ENCODE data around the gene CACNA1B. TPM values are rescaled to one million over a fixed set of nuclear protein-coding genes. Genes with fewer than 3 reads are reported as not detected.
"Not testable (repeated sequence)": the region's sequence is repeated elsewhere in the genome, so short reads cannot be mapped to it uniquely, and the experiment has no call there.

The CACNA1B gene
- total RNA-seq, 1 experiment from 2014 or later, result 0.34 TPM

DNA sequence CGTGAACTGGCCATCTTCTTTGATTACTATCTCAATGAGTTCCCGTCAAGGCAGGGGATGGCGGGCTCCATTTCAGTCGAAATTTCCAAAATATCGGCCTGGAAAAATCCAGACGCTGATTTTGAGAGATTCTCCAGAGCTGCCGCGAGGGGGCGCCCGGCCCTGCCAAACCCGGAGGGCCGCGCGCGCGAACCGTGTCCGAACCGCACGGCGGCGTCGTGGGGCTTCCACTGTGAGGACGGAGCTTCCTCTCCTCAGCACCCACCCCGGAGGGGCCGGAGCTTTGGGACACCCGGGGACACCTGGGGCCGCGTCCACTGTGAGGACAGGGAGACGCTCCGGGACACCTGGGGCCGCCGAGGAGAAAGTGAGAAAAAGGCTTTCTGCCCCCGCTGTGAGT lies 270.0 kb downstream of the CACNA1B start:
- intact Hi-C loops (cut with micrococcal nuclease; ENCODE audit: unreplicated experiment), result not testable (repeated sequence)

DNA sequence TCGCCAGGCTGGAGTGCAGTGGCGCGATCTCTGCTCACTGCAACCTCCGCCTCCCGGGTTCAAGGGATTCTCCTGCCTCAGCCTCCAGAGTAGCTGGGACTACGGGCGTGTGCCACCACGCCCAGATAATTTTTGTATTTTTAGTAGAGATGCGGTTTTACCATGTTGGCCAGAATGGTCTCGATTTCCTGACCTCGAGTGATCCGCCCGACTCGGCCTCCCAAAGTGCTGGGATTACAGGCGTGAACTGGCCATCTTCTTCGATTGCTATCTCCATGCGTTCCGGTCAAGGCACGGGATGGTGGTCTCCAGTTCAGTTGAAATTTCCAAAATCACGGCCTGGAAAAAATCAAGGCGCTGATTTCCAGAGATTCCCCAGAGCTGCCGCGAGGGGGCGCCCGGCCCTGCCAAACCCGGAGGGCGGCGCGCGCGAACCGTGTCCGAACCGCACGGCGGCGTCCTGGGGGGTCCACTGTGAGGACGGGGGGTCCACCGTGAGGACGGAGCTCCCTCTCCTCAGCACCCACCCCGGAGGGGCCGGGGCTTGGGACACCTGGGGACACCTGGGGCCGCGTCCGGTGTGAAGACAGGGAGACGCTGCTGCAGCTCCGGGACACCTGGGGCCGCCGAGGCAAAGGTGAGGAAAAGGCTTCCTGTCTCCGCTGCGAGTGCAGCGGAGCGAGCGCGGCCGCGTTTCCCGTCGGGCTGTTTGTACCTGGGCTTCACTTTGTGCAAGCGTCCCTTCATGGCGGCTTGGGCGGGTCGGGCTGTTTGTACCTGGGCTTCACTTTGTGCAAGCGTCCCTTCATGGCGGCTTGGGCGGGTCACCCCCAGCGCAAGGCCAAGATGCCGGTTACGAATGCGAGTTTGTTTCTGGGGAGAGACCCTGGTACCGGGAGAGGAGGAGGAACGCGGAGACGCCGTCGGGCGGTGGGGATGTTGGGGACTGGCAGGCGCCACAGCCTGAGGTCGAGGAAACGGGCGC lies 272.4 kb downstream of the CACNA1B start:
- H3K4me1 ChIP-seq (ENCODE audit: insufficient read depth, low read length, poor library complexity, severe bottlenecking); DNase-seq (ENCODE audit: low spot score); H3K36me3 ChIP-seq (ENCODE audit: insufficient read depth, low read length, poor library complexity, severe bottlenecking); BruUV-seq (replicated peaks); intact Hi-C loops (cut with micrococcal nuclease; ENCODE audit: unreplicated experiment); H3K27me3 ChIP-seq (replicated peaks; ENCODE audit: insufficient read depth, low read depth, low read length, poor library complexity); H3K27ac ChIP-seq (ENCODE audit: low read depth, low read length, poor library complexity, severe bottlenecking); H3K9me3 ChIP-seq (ENCODE audit: low read depth, low read length, poor library complexity, severe bottlenecking); CTCF ChIA-PET; POLR2A ChIA-PET (ENCODE audit: low non-redundant PET): not testable (repeated sequence)
- TF ChIP-seq, protein P1, sequence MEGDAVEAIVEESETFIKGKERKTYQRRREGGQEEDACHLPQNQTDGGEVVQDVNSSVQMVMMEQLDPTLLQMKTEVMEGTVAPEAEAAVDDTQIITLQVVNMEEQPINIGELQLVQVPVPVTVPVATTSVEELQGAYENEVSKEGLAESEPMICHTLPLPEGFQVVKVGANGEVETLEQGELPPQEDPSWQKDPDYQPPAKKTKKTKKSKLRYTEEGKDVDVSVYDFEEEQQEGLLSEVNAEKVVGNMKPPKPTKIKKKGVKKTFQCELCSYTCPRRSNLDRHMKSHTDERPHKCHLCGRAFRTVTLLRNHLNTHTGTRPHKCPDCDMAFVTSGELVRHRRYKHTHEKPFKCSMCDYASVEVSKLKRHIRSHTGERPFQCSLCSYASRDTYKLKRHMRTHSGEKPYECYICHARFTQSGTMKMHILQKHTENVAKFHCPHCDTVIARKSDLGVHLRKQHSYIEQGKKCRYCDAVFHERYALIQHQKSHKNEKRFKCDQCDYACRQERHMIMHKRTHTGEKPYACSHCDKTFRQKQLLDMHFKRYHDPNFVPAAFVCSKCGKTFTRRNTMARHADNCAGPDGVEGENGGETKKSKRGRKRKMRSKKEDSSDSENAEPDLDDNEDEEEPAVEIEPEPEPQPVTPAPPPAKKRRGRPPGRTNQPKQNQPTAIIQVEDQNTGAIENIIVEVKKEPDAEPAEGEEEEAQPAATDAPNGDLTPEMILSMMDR (conservative IDR thresholded peaks at IDR 0.05; ENCODE audit: low read depth, low read length), result peak; percentile 60
- peak overlapping the region; percentile 33 for H3K4me3 ChIP-seq (ENCODE audit: low read depth, low read length, poor library complexity, severe bottlenecking)

More for the DNA sequence above, 270.0 kb downstream of the CACNA1B start:
- POLR2A ChIA-PET (ENCODE audit: low non-redundant PET); H3K36me3 ChIP-seq (ENCODE audit: insufficient read depth, low read length, poor library complexity, severe bottlenecking); H3K4me3 ChIP-seq (ENCODE audit: low read depth, low read length, poor library complexity, severe bottlenecking); CTCF ChIA-PET; H3K4me1 ChIP-seq (ENCODE audit: insufficient read depth, low read length, poor library complexity, severe bottlenecking); BruUV-seq (replicated peaks); H3K27ac ChIP-seq (ENCODE audit: low read depth, low read length, poor library complexity, severe bottlenecking); H3K27me3 ChIP-seq (replicated peaks; ENCODE audit: insufficient read depth, low read depth, low read length, poor library complexity); H3K9me3 ChIP-seq (ENCODE audit: low read depth, low read length, poor library complexity, severe bottlenecking): not testable (repeated sequence)
- TF ChIP-seq, protein P1 (conservative IDR thresholded peaks at IDR 0.05; ENCODE audit: low read depth, low read length), result peak; percentile 35; the same call in 1 of the 2 replicates
- DNase-seq (ENCODE audit: low spot score), result peak; percentile 26

DNA sequence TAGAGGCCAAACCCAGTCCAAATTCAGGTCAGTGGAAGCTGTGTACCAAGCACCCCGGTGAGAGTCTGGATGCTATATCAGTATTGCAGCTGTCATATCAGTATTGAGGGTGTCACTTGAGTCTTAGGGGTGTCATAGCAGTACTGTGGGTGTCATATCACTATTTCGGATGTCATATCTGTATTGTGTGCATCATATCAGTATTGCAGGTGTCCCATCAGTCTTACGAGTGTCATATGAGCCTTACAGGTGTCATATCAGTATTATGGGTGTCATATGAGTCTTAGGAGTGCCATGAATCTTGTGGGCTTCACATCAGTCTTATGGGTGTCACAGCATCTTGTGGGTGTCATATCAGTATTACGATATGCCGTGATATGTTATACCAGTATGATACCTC lies 278.2 kb downstream of the CACNA1B start:
- H3K27me3 ChIP-seq (replicated peaks; ENCODE audit: insufficient read depth, low read depth, low read length, poor library complexity); intact Hi-C loops (cut with micrococcal nuclease; ENCODE audit: unreplicated experiment); POLR2A ChIA-PET (ENCODE audit: low non-redundant PET); H3K9me3 ChIP-seq (ENCODE audit: low read depth, low read length, poor library complexity, severe bottlenecking); CTCF ChIA-PET; H3K4me3 ChIP-seq (ENCODE audit: low read depth, low read length, poor library complexity, severe bottlenecking); DNase-seq (ENCODE audit: low spot score); BruUV-seq (replicated peaks); H3K4me1 ChIP-seq (ENCODE audit: insufficient read depth, low read length, poor library complexity, severe bottlenecking); H3K27ac ChIP-seq (ENCODE audit: low read depth, low read length, poor library complexity, severe bottlenecking); H3K36me3 ChIP-seq (ENCODE audit: insufficient read depth, low read length, poor library complexity, severe bottlenecking): not testable (repeated sequence)

DNA sequence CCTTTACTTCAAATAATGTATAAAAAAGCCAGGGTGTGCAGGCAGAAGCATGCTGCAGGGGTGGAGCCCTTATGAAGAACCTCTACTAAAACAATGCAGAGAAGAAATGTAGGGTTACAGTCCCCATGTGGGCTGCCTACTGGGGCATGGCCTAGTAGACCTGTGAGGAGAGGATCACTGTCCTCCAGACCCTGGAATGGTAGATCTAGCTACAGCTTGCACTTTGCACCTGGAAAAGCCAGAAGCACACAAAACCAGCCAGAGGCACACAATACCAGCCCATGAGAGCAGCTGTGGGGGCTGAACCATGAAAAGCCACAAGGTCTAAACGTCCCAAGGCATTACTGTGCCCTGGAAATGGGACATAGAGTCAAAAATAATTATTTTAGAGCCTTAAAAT lies 289.2 kb downstream of the CACNA1B start:
- H3K9me3 ChIP-seq (ENCODE audit: low read depth, low read length, poor library complexity, severe bottlenecking); H3K36me3 ChIP-seq (ENCODE audit: insufficient read depth, low read length, poor library complexity, severe bottlenecking); POLR2A ChIA-PET (ENCODE audit: low non-redundant PET); H3K27me3 ChIP-seq (replicated peaks; ENCODE audit: insufficient read depth, low read depth, low read length, poor library complexity); H3K4me3 ChIP-seq (ENCODE audit: low read depth, low read length, poor library complexity, severe bottlenecking); H3K4me1 ChIP-seq (ENCODE audit: insufficient read depth, low read length, poor library complexity, severe bottlenecking); intact Hi-C loops (cut with micrococcal nuclease; ENCODE audit: unreplicated experiment); DNase-seq (ENCODE audit: low spot score); H3K27ac ChIP-seq (ENCODE audit: low read depth, low read length, poor library complexity, severe bottlenecking); CTCF ChIA-PET; BruUV-seq (replicated peaks): not testable (repeated sequence)

Small RNAs within 50 kb of the gene (microRNA-seq; reads per million reads assigned to microRNA genes)
- 6.5 reads per million, percentile 21 among the genes with 10 or more reads in this experiment for gene MIR602
